Activated CD4-positive, alpha-beta T cell treated with anti-CD3 and anti-CD28 coated beads for 36 hours (primary cell): ENCODE data around the gene COMMD8. TPM values are rescaled to one million over a fixed set of nuclear protein-coding genes. Genes with fewer than 3 reads are reported as not detected.

Experiments used
- ATAC-seq: fragments of 200-7000 bp; cut with Tn5 transposase; one replicate; pipeline ENCODE4 v1.10.0; 2021; ENCODE audit warnings: mild to moderate bottlenecking, moderate library complexity
- CTCF ChIA-PET: fragments of 350-600 bp; sonication (Branson Sonifier 250); formaldehyde crosslinking; loops from one replicate; lab custom pipeline; 2021; ENCODE audit warnings: antibody characterized with exemption; lab: Charles Lee
- POLR2A ChIA-PET: fragments of 350-600 bp; sonication (Branson Sonifier 250); formaldehyde crosslinking; loops from one replicate; lab custom pipeline; 2021; ENCODE audit warnings: antibody characterized with exemption, inconsistent platforms; lab: Charles Lee
- DNase-seq: peaks from one replicate; pipeline ENCODE4 v3.0.0-alpha.2; 2020
- H3K27ac Mint-ChIP-seq: one replicate; pipeline ENCODE4 v1.8.0; 2021; ENCODE audit warnings: mixed read lengths
- H3K27me3 Mint-ChIP-seq: one replicate; pipeline ENCODE4 v1.8.0; 2021; ENCODE audit warnings: mixed read lengths
- H3K36me3 Mint-ChIP-seq: one replicate; pipeline ENCODE4 v1.8.0; 2021; ENCODE audit warnings: low read depth, mixed read lengths
- H3K4me1 Mint-ChIP-seq: one replicate; pipeline ENCODE4 v1.8.0; 2021; ENCODE audit warnings: mixed read lengths
- H3K4me3 Mint-ChIP-seq: one replicate; pipeline ENCODE4 v1.8.0; 2021; ENCODE audit warnings: mild to moderate bottlenecking, moderate library complexity, mixed read lengths
- H3K9me3 Mint-ChIP-seq: one replicate; pipeline ENCODE4 v1.8.0; 2021; ENCODE audit warnings: low read depth, mixed read lengths
- intact Hi-C, 2 experiments: fragments of 100-400 bp; cut with DNase I in 1 of 2; cut with micrococcal nuclease in 1 of 2; formaldehyde crosslinking; loops; one replicate each; pipeline versions ENCODE4 v1.14.2 to v1.15.1; 2022 to 2024; cut with DNase I, micrococcal nuclease
- total RNA-seq, 2 experiments: library from RNA; stranded (reverse); gene quantifications; one replicate each; pipeline ENCODE4 v1.2.3, GENCODE V29; 2021

Gene COMMD8
- total RNA-seq, 2 experiments from 2014 or later, result 15.0 to 26.5 TPM

GRCh38 chr4:47432749-47433148, 30.8 kb downstream of the COMMD8 start:
- Mint-ChIP-seq H3K27ac (no peak overlapping the region), H3K4me3 (no peak overlapping the region), H3K27me3 (no peaks in the 10 kb centered on the region), H3K4me1 (no peaks in the 10 kb centered on the region), H3K9me3 (no peaks in the 10 kb centered on the region), H3K36me3 (no peaks in the 10 kb centered on the region)
- ATAC-seq, result no peak
- DNase-seq, result no peak
- POLR2A ChIA-PET, result no interaction called here
- intact Hi-C loops, result no loop called here
- CTCF ChIA-PET, result no interaction called here

- no peak for ATAC-seq
- Mint-ChIP-seq H3K4me1 (no peaks in the 10 kb centered on the region), H3K27me3 (no peaks in the 10 kb centered on the region), H3K4me3 (no peak overlapping the region), H3K36me3 (no peaks in the 10 kb centered on the region), H3K27ac (no peak overlapping the region), H3K9me3 (no peaks in the 10 kb centered on the region)
- ChIA-PET POLR2A (no interaction called here), CTCF (no interaction called here)
- no peak for DNase-seq
- intact Hi-C loops, result no loop called here
Observed at GRCh38 chr4:47427935-47428334, 35.6 kb downstream of the COMMD8 start.

- intact Hi-C loops, result no loop called here
- Mint-ChIP-seq H3K9me3 (no peaks in the 10 kb centered on the region), H3K27me3 (peaks cover 8% of the 10 kb centered on the region), H3K27ac (no peak overlapping the region), H3K4me1 (no peaks in the 10 kb centered on the region), H3K36me3 (no peaks in the 10 kb centered on the region), H3K4me3 (no peak overlapping the region)
- ATAC-seq, result no peak
- no peak for DNase-seq
- CTCF ChIA-PET, result no interaction called here
- POLR2A ChIA-PET, result no interaction called here
Observed at GRCh38 chr4:47425628-47426027, 37.9 kb downstream of the COMMD8 start.

- Mint-ChIP-seq H3K9me3 (no peaks in the 10 kb centered on the region), H3K36me3 (no peaks in the 10 kb centered on the region), H3K27ac (no peak overlapping the region), H3K27me3 (peaks cover 12% of the 10 kb centered on the region), H3K4me1 (no peaks in the 10 kb centered on the region), H3K4me3 (no peak overlapping the region)
- ATAC-seq, result no peak
- intact Hi-C loops, result no loop called here
- ChIA-PET CTCF (no interaction called here), POLR2A (no interaction called here)
- DNase-seq, result no peak
Observed at GRCh38 chr4:47419296-47419695, 44.2 kb downstream of the COMMD8 start.

- Mint-ChIP-seq H3K36me3 (no peaks in the 10 kb centered on the region), H3K4me1 (no peaks in the 10 kb centered on the region), H3K27ac (no peak overlapping the region), H3K9me3 (no peaks in the 10 kb centered on the region), H3K4me3 (no peak overlapping the region), H3K27me3 (peaks cover 12% of the 10 kb centered on the region)
- no peak for DNase-seq
- no peak for ATAC-seq
- ChIA-PET CTCF (no interaction called here), POLR2A (no interaction called here)
- intact Hi-C loops, result no loop called here
Observed at GRCh38 chr4:47418147-47418546, 45.4 kb downstream of the COMMD8 start.

GRCh38 chr4:47415719-47416118, 47.8 kb downstream of the COMMD8 start:
- DNase-seq (no peak), ATAC-seq (no peak)
- Mint-ChIP-seq H3K4me1 (no peaks in the 10 kb centered on the region), H3K36me3 (no peaks in the 10 kb centered on the region), H3K4me3 (no peak overlapping the region), H3K27me3 (peaks cover 4% of the 10 kb centered on the region), H3K27ac (no peak overlapping the region), H3K9me3 (no peaks in the 10 kb centered on the region)
- intact Hi-C loops, result no loop called here
- CTCF ChIA-PET, result interaction anchor here (0.6 kb wide), 1 partner anchor 92 kb away, joined by 3 read pairs; no protein-coding TSS in a partner anchor
- POLR2A ChIA-PET, result no interaction called here

GRCh38 chr4:47413521-47413920, 50.0 kb downstream of the COMMD8 start:
- H3K4me1 Mint-ChIP-seq, result no peaks in the 10 kb centered on the region
- POLR2A ChIA-PET, result no interaction called here
- H3K36me3 Mint-ChIP-seq, result no peaks in the 10 kb centered on the region
- H3K27me3 Mint-ChIP-seq, result peaks cover 4% of the 10 kb centered on the region
- no peaks in the 10 kb centered on the region for H3K9me3 Mint-ChIP-seq
- intact Hi-C loops, result no loop called here
- ATAC-seq (no peak), DNase-seq (no peak)
- H3K4me3 Mint-ChIP-seq, result no peak overlapping the region
- no peak overlapping the region for H3K27ac Mint-ChIP-seq
- CTCF ChIA-PET, result interaction anchor here (0.8 kb wide), 1 partner anchor 354 kb away, joined by 3 read pairs; no protein-coding TSS in a partner anchor

- H3K27ac Mint-ChIP-seq, result no peak overlapping the region
- ATAC-seq (no peak), DNase-seq (no peak)
- intact Hi-C loops, result no loop called here
- H3K4me3 Mint-ChIP-seq, result no peak overlapping the region
- ChIA-PET CTCF (no interaction called here), POLR2A (no interaction called here)
- H3K36me3 Mint-ChIP-seq, result no peaks in the 10 kb centered on the region
- H3K4me1 Mint-ChIP-seq, result no peaks in the 10 kb centered on the region
- no peaks in the 10 kb centered on the region for H3K9me3 Mint-ChIP-seq
- peaks cover 6% of the 10 kb centered on the region for H3K27me3 Mint-ChIP-seq
Observed at GRCh38 chr4:47410271-47410670, 53.2 kb downstream of the COMMD8 start.

GRCh38 chr4:47406408-47406807, 57.1 kb downstream of the COMMD8 start:
- H3K4me3 Mint-ChIP-seq, result no peak overlapping the region
- no peaks in the 10 kb centered on the region for H3K4me1 Mint-ChIP-seq
- ATAC-seq, result no peak
- POLR2A ChIA-PET, result no interaction called here
- DNase-seq, result no peak
- CTCF ChIA-PET, result interaction anchor here (1.1 kb wide), 1 partner anchor 21 kb away, joined by 4 read pairs; no protein-coding TSS in a partner anchor
- no peaks in the 10 kb centered on the region for H3K9me3 Mint-ChIP-seq
- intact Hi-C loops, result no loop called here
- peaks cover 6% of the 10 kb centered on the region for H3K27me3 Mint-ChIP-seq
- no peak overlapping the region for H3K27ac Mint-ChIP-seq
- no peaks in the 10 kb centered on the region for H3K36me3 Mint-ChIP-seq

Other genes with a start within 250 kb of the COMMD8 start
- 1 to 10 TPM; 2.5 to 2.8 TPM for gene ATP10D, start 21.6 kb upstream of the COMMD8 start, total RNA-seq